ENCODE measurements around the gene PODN.

GRCh38 chr1:53060579-53060978 is 1.4 kb upstream of the PODN start:
- no peak for TF ChIP-seq GATA3 (IDR thresholded peaks at IDR 0.05; ENCODE audit: low read depth, low read length)
- no peak for TF ChIP-seq GATA2 (IDR thresholded peaks at IDR 0.05; ENCODE audit: low read depth, low read length)

Measured in SH-SY5Y (cell line).